HG03159 (cell line): ENCODE data around the gene CFAP99.
A peak's percentile ranks its signal among the peaks of the same experiment; 100 is the strongest.
"Not testable (repeated sequence)": the region's sequence is repeated elsewhere in the genome, so short reads cannot be mapped to it uniquely, and the experiment has no call there.

Experiments used
- ATAC-seq: cut with Tn5 transposase; IDR thresholded peaks from one replicate; pipeline ENCODE4 v1.9.1; 2021; ENCODE audit warnings: mild to moderate bottlenecking, moderate library complexity; ENCODE audit not compliant: unreplicated experiment

Gene CFAP99

DNA sequence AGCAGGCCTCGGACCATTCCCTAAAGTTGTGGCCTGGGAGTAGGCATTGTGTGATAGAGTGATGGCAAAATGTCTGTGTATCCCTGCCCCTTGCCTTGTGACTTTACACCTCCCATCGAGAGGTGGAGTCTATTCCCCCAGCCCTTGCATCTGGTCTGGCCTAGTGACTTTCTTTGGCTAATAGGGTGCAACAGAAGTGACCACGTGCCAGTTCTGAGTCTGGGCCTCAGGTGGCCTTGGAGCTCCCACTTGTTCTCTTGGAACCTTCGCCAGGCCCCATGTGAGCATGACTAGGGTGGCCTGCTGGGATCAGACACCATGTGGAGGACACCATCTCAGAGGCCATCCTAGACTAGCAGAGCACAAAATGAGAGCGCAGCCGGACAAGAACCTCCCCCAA, 46.3 kb downstream of the CFAP99 start:
- ATAC-seq: no peak

DNA sequence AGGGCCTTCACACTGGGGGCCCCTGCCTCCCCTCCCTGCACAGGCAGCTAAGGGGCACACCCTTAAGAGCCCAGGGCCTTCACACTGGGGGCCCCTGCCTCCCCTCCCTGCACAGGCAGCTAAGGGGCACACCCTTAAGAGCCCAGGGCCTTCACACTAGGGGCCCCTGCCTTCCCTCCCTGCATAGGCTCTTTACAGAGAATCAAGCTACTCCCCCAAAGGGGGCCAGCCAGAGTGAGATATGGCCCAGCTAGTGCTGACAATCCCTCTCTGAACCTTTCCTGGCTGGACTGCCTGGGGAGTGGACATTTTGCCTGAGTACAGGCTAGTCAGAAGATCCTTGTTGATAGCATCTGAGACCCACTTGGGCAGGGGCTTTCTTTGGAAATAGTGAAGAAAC, 46.8 kb downstream of the CFAP99 start:
- not testable (repeated sequence) for ATAC-seq

DNA sequence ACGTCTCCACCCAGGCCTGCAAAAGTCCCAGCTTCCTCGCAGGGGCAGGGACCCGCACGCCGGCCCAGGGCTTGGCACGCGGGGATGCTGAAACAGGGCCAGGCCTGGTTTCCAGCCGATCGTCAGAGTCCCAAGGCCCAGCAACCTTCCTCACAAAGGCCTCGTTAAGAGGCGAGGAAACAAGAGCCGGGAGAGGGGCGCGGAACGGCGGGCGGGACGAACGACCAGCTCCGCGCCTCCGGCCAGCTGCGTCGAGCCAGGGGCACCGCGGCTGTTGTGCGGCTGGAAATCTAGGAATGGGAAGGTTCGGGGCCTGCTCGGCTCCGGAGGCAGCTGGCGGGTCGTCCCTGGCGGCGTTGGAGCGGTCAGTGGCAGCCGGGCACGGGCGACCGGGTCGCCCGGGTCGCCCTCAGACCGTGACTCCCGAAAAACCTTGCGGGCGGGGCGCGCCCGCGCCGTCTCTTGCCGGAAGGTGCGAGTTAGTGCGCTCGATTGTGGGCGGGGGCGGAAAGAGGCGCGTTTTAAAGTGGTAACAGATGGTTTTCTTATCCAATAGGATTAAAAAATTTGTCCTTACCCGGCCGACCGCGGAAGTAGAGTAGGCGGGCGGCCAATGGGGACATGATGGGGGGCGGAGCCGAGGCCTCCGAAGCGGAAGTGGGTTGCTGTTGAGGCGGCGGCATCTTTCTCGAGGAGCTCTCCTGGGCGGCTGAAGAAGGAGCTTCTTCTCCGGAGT, 49.9 kb downstream of the CFAP99 start, which contains the start of gene RNF4:
Gene RNF4, plus strand, starts transcription at position 651 of the 736 bp plus-strand sequence. CDS start 21,388 bp downstream, outside the sequence.
- ATAC-seq: peak; percentile 74

DNA sequence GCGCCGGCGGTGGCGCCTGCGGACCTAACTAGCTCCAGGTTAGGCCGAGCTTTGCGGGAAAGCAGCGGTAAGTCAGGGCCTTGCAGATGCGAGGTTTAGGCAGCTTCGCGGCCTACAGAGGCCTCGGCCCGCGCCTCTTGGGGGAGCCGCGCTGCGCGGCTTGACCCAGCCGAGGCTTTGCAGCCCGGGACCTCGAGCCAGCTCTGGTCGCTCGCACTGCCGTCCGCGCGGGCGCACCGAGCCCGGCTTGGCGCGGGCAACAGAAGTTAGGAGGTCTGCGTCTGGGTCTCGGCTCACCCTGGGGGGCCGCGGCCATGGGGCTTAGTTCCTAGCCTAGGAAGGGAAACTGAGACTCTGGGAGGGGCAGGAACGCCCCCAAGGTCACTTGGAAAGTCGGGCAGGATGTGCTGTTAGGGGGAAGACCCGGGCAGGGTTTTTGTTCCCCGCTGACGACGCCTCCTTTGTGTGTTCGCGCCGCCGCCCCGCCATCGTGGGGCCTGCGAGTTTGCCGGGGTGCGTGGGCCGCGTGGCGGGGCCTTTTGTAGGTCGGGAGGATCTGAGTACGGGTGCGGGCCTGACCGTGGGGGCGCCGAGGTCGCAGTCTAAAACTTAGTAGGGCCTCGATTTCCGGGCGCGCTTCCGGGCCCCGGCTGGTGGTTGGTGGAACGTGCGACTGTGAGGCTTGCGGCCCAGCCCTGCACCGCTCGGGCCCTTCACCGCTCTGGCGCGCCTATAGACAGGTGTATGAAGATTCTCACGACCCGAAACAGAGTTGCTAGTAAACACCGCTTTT, 50.6 kb downstream of the CFAP99 start:
- ATAC-seq: peak; percentile 59

DNA sequence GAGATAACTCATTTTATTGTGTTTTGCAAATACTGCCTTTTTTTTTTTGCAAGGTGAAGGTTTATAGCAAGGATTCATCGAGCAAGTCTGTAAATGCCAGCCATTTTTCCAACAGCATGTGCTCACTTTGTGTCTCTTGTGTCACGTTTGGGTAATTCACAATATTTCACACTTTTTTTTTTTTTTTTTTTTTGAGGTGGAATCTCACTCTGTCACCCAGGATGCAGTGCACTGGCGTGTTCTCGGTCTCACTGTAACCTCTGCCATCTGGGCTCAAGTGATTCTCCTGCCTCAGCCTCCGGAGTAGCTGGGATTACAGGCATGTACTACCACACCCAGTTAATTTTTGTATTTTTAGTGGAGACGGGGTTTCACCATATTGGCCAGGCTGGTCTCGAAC, 52.0 kb downstream of the CFAP99 start:
- ATAC-seq: no peak

DNA sequence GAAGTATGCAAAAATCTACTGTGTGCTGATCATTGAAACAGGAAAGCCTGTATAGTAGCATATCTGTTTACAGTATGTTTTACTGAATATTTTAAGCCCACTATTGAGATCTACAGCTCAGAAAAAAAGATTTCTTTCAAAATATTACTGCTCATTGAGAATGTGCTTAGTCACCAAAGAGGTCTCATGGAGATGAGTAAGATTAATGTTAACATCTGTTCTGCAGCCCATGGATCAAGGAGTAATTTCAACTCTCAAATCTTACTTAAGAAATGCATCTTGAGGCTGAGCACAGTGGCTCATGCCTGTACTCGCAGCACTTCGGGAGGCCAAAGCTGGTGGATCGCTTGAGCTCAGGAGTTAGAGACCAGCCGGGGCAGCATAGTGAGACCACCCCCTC, 53.4 kb downstream of the CFAP99 start:
- ATAC-seq: no peak

DNA sequence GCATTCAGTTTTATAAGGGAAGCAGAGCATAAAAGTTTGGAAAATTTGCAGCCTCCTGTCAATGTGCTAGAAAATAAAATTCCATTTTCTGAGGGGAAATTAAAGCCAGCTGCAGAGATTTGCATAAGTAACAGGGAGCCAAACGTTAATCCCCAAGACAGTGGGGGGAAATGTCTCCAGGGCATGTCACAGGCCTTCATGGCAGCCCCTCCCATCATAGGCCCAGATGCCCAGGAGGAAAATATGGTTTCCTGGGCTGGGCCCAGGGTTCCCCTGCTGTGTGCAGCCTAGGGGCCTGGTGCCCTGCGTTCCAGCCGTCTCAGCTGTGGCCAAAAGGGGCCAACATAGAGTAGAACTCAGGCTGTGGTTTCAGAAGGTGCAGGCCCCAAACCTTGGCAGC, 59.5 kb downstream of the CFAP99 start:
- ATAC-seq: no peak

DNA sequence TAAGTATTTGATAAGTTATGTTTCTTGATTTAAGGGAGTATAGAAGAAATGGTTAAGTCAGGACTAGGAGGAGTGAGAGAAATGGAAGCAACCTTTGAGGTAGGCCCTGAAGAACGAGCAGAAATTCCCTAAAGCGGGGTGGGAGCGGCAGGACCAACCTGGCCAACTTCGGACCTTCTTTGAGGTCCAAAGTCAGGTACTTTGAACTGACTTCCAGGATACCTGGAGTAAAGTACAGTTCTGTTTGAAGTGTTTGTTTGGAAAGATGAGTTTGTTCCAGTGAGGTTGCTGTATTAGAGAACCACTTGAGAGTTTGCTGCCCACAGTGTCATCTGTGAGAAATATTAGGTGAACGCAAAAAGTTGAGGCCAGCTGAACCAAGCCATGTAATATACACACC, 61.9 kb downstream of the CFAP99 start:
- no peak for ATAC-seq

DNA sequence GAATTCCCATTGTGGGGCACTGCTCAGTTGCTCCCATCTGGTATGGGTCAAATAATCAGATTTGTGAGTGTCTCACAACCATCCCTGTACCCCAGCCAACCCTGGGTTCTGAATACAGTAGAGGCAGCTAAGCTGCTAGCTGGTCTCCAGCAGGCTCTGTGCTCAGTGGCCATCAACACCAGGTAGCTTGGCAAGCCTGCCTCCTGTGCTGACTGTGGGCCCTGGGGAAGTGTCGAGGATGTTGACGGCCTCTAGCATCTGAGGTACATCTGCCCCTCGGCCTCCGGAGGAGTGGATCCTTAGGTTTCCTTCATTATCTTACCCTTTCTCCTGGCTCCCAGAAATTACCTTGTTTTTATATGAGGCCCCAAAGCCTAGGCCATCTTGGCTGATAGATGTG, 63.4 kb downstream of the CFAP99 start:
- ATAC-seq: no peak

DNA sequence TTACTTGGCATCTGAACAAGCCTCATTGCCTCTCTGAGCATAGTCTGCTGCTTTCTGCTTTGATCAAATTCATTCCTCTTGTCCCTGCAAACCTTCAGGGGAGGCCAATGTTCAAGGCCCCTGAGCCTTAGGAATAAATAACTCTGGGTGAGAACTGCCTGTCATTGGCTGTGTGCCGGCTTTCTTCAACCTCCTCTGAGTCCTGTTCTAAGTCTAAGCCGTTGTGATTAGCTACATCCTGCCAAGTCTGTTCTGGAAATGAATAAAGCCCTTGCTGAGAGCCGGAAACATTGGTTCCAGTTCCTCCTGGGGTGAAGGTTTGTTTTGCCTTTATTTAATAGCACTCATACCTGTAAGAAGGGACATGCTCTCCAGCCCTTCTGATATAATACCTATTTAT, 63.9 kb downstream of the CFAP99 start:
- ATAC-seq: peak; percentile 52

DNA sequence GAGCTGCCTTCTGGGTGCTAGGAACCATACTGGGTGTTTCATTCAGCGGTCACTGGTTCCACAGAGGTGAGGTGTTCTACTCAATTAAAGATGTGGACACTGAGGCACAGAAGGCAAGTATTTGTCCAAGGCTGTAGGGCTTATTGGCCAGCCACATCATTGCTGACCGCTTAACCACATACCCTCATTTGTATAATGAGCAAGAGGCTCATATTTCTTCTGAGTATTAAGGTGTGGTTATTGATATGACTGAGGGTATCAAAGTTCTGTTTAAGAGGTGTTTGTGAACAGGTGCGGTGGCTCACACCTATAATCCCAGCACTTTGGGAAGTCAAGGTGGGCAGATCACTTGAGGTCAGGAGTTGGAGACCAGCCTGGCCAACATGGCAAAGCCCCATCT, 64.5 kb downstream of the CFAP99 start:
- ATAC-seq: no peak

DNA sequence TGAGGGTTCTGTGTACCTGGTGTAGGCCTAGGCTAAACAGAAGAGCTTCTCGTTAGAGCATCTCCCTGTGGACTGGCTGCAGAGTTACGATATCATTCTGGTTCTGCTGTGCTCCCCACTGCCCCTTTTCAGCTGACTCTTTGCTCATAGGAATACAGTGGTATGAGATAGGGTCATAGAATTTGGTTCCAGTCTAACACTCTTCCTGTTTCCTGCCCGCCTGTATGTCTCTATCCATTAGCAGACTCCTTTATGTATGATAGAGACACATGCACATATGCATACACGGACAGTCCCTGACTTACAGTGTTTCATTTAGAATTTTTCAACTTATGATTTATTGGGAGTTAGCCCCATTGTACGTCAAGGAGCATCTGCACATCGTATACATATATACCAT, 65.4 kb downstream of the CFAP99 start:
- ATAC-seq: no peak

DNA sequence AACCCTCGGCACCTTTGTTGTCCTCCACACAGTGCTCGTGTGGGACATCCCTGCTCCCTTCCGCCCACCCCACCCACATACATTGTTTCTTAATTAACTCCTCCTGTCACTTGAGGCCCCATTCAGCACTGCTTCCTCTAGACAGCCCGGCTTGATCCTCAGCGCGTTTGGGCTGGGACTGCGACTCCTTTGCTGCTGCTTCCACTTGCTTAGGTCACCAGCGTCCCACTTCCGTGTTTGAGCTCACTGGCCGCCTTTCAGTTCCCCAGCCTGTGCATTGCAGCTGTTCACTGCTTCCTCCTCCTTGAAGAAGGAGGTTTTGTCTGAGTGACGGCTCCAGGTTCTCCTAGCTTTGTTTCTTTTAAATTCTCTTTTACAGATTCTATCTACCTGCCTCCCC, 66.2 kb downstream of the CFAP99 start:
- peak; percentile 69 for ATAC-seq

DNA sequence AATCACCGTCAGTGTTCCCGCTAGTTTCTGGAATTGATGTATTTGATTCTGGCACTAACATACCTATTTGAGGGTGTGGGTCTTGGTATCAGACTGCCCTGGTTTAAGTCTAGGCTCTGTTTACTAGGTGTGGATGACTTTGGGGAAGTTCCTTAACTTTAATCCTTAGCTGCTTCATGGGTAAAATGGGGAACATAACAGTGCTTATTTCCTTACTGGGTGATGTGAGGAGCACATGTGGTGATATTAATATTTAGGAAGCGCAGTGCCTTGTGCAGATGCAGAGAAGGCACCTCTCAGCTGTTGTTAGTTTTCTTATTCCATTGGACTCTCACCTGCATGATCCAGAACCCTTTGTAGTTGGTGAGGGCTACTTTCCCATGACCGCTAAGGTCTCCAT, 67.2 kb downstream of the CFAP99 start:
- no peak for ATAC-seq

DNA sequence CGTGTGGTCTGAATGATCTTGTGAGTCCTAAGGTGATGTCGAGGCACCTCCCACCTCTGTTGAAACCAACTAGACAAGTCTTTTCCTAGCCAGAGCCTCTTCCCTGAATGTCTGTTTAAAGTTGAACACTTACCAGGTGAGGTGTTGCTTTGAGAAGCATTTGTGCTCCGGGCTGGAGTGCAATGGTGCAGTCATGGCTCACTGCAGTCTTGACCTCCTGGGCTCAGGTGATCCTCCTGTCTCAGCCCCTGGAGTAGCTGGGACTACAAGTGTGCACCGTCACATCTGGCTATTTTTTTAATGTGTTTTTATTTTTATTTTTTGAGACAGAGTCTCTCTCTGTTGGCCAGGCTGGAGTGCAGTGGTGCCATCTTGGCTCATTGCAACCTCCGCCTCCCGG, 68.2 kb downstream of the CFAP99 start:
- no peak for ATAC-seq

DNA sequence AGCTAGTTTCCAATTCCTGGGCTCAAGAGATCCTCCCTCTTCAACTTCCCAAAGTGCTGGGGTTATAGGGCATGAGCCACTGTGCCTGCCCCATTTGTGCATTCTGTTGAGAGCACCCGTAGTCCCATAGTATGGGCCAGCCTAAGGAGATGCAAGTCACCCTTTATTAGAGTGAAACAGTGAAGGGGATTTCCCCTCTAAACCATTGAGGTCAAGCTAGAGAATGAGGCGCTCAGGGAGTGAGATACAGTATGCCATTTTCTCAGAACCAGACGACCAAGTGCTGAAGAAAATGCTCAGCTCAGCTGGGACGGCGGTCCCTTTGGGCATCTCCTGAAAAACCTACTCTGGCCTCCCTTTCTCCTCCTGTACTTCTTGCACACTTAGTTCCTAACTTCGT, 68.9 kb downstream of the CFAP99 start:
- no peak for ATAC-seq

DNA sequence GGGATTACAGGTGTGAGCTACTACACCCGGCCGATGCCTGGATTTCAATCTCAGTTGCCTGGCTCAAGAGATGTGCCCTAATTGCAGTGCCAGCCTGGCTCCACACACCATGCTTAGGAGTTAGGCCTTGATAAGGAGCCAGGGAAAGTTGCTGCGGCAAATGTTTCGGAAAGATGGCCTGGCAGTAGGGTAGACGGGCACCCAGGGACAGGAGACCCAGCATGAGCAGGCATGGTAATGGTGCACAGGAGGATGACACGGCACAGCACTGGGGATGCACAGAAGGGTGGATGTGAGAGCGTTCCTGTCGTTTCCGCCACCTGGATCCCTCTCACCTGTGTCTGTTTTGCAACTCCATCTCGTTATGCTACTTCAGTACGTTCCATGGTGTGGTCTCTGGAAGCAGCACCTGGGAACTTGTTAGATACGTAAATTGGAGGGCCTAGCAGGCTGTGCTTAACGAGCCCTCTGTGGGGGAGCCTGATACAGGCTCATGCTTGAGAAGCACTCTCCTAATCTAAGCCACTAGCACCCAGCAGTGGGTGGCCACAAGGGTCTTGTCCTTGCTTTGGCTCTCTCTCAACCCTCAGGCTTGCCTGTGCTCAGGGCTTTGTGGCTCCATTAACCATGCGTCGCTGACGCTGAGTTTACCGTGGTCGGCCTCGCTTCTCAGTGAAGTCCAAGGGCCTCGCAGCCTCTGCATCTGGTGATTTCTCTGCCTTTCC, 70.5 kb downstream of the CFAP99 start:
- no peak for ATAC-seq

DNA sequence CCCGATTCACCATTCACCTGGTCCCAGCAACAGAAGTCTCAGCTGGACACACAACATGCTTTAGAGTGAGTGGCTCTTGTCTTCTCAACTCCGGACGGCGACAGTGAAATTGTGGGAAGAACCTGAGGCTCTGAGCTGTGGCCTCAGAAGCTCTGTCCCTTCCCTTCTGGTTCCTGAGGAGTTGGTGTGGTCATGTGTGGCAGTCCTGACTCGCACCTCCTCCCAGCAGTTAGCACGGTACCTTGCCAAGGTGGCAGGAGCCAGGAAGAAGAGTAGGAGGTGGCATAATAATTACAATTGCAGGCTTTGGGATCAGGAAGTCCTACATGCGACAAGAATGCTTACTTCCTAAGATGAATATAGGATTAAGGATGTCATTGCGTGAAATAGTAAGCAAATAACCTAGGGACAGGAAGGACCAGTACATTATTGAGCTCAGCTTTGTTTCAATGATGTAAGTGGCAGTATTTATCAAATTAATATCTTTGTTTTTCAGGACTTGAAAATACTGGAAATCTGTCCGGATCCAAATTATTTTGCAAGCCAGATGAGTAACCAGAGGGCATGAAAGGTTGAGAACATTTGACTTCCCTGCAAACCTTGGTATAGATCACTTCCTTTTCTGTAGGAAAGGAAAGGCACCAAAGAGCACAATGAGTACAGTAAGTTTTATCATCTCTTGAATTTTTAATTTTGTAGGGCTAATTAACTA, 71.2 kb downstream of the CFAP99 start:
- no peak for ATAC-seq

DNA sequence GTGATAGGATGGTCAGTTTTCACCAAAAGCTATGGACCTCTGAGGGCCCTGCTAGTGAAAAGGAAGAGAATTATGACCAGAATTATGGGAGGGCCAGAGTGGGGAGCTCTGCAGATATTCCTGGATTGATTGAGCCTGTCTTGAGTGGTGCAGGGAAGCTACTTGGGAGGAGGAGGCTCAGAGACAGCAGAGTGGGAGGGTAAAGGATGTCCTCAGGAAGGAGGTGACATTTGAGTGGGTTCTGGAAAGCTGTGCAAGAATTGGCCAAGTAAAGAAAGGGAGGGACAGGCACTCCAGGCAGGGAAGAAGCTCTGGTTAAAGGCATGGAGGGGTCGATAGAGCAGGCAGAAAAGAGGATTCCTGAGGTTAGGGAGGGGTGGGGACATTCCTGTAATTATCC, 74.2 kb downstream of the CFAP99 start:
- ATAC-seq: no peak

DNA sequence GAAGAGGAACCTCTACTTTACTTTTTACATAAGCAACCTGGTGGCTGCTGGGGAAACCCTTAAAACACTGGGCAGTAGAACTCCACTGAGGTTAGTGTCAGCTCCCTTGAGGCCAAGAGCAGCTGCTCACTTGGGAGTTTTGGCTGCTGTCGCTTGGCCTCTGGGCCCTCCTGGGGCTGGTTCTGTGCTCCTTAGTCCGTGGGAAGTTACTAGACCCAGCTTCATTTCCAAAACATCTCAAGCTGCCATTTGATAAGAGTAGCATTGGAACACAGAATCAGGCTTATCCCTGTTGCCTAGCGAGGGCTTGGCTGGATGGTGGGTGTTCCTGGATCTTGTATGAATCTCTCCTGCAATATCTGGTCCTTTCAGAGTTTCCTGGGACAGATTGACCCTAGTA, 76.2 kb downstream of the CFAP99 start:
- no peak for ATAC-seq

DNA sequence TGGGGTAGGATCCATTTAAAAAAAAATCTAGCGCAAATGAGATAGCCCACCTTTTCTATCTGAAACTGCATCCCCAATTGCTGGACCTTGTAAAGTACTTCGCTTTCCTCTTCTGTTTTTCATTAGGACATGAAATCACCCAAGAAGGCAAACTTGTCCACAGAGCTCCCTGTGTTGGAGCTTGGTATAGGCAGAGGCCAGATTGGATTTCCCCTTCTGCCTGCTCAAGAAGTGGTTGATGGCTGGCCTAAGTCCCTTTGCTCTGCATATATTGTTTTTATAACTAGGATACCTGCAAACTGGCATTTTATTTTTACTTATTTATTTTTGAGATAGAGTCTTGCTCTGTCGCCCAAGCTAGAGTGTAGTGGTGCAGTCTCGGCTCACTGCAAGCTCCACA, 78.6 kb downstream of the CFAP99 start:
- no peak for ATAC-seq
